ENCODE results near the gene MT2A. TPM values are rescaled to one million over a fixed set of nuclear protein-coding genes. Genes with fewer than 3 reads are reported as not detected.

The MT2A gene
- total and polyA plus RNA-seq, 2 of the 13 experiments (the other 11 are each of a cell fraction or from before 2014, with no cell fraction given), result 135 to 371 TPM

DNA sequence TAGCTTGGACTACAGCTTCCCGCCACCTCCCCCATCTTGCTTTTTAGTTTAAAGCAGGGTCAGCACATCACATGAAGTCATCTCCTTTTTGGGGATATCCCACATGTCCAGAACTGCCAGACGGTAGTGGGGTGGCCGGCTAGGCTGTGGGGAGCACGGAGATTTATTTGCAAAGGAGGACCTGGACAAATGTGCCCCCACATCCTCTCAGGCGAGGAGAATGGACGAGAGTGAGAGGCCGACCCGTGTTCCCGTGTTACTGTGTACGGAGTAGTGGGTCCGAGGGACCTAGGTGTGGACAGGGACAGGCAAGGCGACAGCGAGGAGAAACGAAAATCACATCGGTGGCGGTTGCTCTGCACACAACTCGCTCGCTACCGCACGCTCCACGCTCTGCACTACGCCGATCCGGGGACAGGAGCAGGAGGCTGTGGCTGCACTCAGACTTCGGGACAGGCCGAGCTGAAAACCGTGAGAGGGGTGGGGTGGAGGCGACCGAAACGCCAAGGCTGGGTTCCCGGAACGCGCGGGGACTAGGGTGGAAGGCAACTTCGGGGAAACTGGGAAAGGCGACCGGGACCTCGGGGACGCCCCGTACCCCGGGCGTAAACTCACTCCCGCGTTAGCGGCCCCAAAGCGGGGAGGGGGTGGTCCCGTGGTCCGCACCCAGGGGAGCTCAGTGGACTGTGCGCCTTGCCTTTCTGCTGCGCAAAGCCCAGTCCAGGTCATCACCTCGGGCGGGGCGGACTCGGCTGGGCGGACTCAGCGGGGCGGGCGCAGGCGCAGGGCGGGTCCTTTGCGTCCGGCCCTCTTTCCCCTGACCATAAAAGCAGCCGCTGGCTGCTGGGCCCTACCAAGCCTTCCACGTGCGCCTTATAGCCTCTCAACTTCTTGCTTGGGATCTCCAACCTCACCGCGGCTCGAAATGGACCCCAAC, 29.7 kb downstream of the MT2A start, which contains the start of gene MT1A (continued):
- TF ChIP-seq, protein P1, sequence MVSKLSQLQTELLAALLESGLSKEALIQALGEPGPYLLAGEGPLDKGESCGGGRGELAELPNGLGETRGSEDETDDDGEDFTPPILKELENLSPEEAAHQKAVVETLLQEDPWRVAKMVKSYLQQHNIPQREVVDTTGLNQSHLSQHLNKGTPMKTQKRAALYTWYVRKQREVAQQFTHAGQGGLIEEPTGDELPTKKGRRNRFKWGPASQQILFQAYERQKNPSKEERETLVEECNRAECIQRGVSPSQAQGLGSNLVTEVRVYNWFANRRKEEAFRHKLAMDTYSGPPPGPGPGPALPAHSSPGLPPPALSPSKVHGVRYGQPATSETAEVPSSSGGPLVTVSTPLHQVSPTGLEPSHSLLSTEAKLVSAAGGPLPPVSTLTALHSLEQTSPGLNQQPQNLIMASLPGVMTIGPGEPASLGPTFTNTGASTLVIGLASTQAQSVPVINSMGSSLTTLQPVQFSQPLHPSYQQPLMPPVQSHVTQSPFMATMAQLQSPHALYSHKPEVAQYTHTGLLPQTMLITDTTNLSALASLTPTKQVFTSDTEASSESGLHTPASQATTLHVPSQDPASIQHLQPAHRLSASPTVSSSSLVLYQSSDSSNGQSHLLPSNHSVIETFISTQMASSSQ (IDR thresholded peaks at IDR 0.05; ENCODE audit: low read depth), result no peak
- TF ChIP-seq, protein P1 (CRISPR knock-in tag; IDR thresholded peaks at IDR 0.05; ENCODE audit: borderline replicate concordance), result 0 out of 2 replicates have a peak, but pooled peaks have one; percentile 27
- no peak for TF ChIP-seq JUN (CRISPR knock-in tag; IDR thresholded peaks at IDR 0.05)
- no peak for TF ChIP-seq AGO2 (optimal IDR thresholded peaks at IDR 0.05; ENCODE audit: low read depth, low read length)
- TF ChIP-seq, protein P2, sequence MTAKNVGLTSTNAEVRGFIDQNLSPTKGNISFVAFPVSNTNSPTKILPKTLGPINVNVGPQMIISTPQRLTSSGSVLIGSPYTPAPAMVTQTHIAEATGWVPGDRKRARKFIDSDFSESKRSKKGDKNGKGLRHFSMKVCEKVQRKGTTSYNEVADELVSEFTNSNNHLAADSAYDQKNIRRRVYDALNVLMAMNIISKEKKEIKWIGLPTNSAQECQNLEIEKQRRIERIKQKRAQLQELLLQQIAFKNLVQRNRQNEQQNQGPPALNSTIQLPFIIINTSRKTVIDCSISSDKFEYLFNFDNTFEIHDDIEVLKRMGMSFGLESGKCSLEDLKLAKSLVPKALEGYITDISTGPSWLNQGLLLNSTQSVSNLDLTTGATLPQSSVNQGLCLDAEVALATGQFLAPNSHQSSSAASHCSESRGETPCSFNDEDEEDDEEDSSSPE (CRISPR knock-in tag; IDR thresholded peaks at IDR 0.05), result no peak
- TF ChIP-seq KDM4B (CRISPR knock-in tag; IDR thresholded peaks at IDR 0.05), result no peak
- TF ChIP-seq, protein P3, sequence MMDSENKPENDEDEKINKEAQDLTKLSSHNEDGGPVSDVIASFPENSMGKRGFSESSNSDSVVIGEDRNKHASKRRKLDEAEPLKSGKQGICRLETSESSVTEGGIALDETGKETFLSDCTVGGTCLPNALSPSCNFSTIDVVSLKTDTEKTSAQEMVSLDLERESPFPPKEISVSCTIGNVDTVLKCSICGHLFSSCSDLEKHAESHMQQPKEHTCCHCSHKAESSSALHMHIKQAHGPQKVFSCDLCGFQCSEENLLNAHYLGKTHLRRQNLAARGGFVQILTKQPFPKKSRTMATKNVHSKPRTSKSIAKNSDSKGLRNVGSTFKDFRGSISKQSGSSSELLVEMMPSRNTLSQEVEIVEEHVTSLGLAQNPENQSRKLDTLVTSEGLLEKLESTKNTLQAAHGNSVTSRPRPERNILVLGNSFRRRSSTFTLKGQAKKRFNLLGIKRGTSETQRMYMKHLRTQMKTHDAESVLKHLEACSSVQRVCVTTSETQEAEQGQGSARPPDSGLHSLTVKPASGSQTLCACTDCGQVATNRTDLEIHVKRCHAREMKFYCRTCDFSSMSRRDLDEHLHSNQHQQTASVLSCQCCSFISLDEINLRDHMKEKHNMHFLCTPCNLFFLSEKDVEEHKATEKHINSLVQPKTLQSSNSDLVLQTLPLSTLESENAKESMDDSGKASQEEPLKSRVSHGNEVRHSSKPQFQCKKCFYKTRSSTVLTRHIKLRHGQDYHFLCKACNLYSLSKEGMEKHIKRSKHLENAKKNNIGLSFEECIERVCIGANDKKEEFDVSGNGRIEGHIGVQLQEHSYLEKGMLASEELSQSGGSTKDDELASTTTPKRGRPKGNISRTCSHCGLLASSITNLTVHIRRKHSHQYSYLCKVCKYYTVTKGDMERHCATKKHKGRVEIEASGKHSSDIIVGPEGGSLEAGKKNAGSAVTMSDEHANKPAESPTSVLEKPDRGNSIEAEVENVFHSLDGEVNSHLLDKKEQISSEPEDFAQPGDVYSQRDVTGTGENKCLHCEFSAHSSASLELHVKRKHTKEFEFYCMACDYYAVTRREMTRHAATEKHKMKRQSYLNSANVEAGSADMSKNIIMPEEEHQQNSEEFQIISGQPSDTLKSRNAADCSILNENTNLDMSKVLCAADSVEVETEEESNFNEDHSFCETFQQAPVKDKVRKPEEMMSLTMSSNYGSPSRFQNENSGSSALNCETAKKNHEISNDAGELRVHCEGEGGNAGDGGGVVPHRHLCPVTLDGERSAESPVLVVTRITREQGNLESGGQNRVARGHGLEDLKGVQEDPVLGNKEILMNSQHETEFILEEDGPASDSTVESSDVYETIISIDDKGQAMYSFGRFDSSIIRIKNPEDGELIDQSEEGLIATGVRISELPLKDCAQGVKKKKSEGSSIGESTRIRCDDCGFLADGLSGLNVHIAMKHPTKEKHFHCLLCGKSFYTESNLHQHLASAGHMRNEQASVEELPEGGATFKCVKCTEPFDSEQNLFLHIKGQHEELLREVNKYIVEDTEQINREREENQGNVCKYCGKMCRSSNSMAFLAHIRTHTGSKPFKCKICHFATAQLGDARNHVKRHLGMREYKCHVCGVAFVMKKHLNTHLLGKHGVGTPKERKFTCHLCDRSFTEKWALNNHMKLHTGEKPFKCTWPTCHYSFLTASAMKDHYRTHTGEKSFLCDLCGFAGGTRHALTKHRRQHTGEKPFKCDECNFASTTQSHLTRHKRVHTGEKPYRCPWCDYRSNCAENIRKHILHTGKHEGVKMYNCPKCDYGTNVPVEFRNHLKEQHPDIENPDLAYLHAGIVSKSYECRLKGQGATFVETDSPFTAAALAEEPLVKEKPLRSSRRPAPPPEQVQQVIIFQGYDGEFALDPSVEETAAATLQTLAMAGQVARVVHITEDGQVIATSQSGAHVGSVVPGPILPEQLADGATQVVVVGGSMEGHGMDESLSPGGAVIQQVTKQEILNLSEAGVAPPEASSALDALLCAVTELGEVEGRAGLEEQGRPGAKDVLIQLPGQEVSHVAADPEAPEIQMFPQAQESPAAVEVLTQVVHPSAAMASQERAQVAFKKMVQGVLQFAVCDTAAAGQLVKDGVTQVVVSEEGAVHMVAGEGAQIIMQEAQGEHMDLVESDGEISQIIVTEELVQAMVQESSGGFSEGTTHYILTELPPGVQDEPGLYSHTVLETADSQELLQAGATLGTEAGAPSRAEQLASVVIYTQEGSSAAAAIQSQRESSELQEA (CRISPR knock-in tag; IDR thresholded peaks at IDR 0.05; ENCODE audit: not compliant biosample characterization), result no peak
- peak; percentile 57; the same call in 1 of the 2 replicates for TF ChIP-seq ARID4A (CRISPR knock-in tag; IDR thresholded peaks at IDR 0.05; ENCODE audit: borderline replicate concordance)
